Osteocyte (in vitro differentiated cells): ENCODE data around the gene DLK2. TPM values are rescaled to one million over a fixed set of nuclear protein-coding genes. Genes with fewer than 3 reads are reported as not detected.

ENCODE experiments used
- DNase-seq: peaks from one replicate; pipeline ENCODE4 v3.0.0; 2021; ENCODE audit warnings: mixed read lengths; ENCODE audit not compliant: unreplicated experiment; ENCODE audit errors: extremely low spot score
- H3K27ac Mint-ChIP-seq: one replicate; pipeline ENCODE4 v1.8.0; 2021; ENCODE audit warnings: mild to moderate bottlenecking, mixed read lengths; ENCODE audit not compliant: unreplicated experiment
- H3K27me3 Mint-ChIP-seq: one replicate; pipeline ENCODE4 v1.8.0; 2021; ENCODE audit warnings: mixed read lengths; ENCODE audit not compliant: unreplicated experiment
- H3K36me3 Mint-ChIP-seq: one replicate; pipeline ENCODE4 v1.8.0; 2021; ENCODE audit warnings: mixed read lengths; ENCODE audit not compliant: unreplicated experiment
- H3K4me1 Mint-ChIP-seq: one replicate; pipeline ENCODE4 v1.8.0; 2021; ENCODE audit warnings: mixed read lengths; ENCODE audit not compliant: unreplicated experiment
- H3K4me3 Mint-ChIP-seq: one replicate; pipeline ENCODE4 v1.8.0; 2021; ENCODE audit warnings: mild to moderate bottlenecking, moderate library complexity, mixed read lengths; ENCODE audit not compliant: unreplicated experiment
- H3K9me3 Mint-ChIP-seq: one replicate; pipeline ENCODE4 v1.8.0; 2021; ENCODE audit warnings: mixed read lengths; ENCODE audit not compliant: unreplicated experiment
- total RNA-seq: library from RNA; stranded (reverse); gene quantifications from 2 replicates; pipeline ENCODE4 v1.2.1, GENCODE V29; 2021
- TF ChIP-seq, protein P1 (sequence below): fragments of 200-600 bp; sonication (generic); IDR thresholded peaks from 2 replicates; pipeline ENCODE4 v1.5.0; 2021; ENCODE audit warnings: antibody characterized with exemption, mild to moderate bottlenecking, moderate library complexity

The DLK2 gene
- total RNA-seq, 1 donor from 2014 or later, result 0.43 TPM

DNA sequence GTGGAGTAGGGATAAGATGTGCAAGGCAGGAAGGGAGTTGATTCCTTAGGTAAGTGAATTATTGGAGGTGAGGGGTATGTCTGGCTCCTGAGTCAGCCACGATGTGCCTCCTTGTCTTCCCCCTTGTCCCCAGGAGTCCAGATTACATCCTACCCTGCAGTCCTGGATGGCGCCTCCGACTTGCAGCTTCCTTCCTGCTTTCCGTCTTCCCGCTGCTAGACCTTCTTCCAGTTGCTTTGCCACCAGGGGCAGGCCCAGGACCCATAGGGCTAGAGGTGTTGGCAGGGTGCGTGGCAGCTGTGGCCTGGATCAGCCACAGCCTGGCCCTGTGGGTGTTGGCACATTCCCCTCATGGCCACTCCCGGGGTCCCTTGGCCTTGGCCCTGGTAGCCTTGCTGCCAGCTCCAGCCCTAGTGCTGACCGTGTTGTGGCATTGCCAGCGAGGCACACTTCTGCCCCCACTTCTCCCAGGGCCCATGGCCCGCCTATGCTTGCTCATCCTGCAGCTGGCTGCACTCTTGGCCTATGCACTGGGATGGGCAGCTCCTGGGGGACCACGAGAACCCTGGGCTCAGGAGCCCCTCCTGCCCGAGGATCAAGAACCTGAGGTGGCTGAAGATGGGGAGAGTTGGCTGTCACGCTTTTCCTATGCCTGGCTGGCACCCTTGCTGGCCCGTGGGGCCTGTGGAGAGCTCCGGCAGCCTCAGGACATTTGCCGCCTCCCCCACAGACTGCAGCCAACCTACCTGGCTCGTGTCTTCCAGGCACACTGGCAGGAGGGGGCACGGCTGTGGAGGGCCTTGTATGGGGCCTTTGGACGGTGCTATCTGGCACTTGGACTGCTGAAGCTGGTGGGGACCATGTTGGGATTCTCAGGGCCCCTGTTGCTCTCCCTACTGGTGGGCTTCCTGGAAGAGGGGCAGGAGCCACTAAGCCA lies 23.1 kb downstream of the DLK2 start:
- H3K36me3 Mint-ChIP-seq, result peaks cover 5% of the 10 kb centered on the region
- H3K9me3 Mint-ChIP-seq, result no peaks in the 10 kb centered on the region
- no peak overlapping the region for H3K4me3 Mint-ChIP-seq
- peaks cover 31% of the 10 kb centered on the region for H3K4me1 Mint-ChIP-seq
- no peak overlapping the region for H3K27ac Mint-ChIP-seq
- no peak for DNase-seq
- TF ChIP-seq, protein P1, sequence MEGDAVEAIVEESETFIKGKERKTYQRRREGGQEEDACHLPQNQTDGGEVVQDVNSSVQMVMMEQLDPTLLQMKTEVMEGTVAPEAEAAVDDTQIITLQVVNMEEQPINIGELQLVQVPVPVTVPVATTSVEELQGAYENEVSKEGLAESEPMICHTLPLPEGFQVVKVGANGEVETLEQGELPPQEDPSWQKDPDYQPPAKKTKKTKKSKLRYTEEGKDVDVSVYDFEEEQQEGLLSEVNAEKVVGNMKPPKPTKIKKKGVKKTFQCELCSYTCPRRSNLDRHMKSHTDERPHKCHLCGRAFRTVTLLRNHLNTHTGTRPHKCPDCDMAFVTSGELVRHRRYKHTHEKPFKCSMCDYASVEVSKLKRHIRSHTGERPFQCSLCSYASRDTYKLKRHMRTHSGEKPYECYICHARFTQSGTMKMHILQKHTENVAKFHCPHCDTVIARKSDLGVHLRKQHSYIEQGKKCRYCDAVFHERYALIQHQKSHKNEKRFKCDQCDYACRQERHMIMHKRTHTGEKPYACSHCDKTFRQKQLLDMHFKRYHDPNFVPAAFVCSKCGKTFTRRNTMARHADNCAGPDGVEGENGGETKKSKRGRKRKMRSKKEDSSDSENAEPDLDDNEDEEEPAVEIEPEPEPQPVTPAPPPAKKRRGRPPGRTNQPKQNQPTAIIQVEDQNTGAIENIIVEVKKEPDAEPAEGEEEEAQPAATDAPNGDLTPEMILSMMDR, result no peak
- H3K27me3 Mint-ChIP-seq, result no peaks in the 10 kb centered on the region

DNA sequence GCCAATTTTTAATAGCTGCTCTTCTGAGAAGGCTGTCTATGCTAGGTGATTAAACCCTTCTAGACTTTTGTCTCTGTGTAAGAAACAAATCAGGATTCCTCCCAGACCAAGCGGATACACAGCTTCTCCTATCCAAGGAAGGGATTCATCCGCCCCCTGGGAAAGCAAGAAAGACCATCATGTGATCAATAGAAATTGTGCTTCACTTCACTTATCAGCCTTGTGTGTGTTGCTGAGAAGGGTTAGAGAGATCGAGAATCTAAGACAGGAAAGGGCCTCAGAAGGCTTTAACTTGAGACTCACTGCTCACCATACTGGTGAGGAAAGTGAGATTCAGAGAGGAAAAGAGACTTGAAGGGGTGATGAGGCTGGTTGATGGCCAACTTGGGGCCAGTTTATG lies 26.5 kb downstream of the DLK2 start:
- TF ChIP-seq, protein P1, result no peak
- peaks cover 3% of the 10 kb centered on the region for H3K36me3 Mint-ChIP-seq
- peak overlapping the region; percentile 98 for H3K4me3 Mint-ChIP-seq
- no peak for DNase-seq
- peak overlapping the region; percentile 98 for H3K27ac Mint-ChIP-seq
- no peaks in the 10 kb centered on the region for H3K9me3 Mint-ChIP-seq
- no peaks in the 10 kb centered on the region for H3K27me3 Mint-ChIP-seq
- peaks cover 17% of the 10 kb centered on the region for H3K4me1 Mint-ChIP-seq

DNA sequence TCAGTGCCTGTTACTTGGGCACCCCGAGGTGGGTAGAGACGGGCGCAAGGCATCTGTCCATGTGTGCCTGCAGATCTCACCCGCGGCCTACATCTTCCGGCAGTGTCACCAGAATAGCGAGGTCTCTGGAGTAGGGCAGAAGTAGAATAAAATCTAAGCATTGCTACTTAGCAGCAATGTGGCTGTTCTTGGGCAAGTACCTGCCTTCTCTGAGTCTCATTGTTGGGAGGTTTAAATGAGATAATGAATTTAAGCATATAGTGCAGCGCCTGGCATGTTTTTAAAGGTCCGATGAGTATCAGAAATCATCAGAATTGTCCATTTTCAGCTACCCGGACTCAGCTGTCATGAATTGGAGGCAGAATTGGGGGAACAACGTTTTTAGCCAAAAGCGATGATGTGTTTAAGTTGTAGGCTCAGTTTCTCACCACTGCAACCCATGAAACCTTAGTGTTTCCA lies 27.2 kb downstream of the DLK2 start:
- no peak for DNase-seq
- peaks cover 3% of the 10 kb centered on the region for H3K36me3 Mint-ChIP-seq
- H3K4me3 Mint-ChIP-seq, result peak overlapping the region; percentile 98
- H3K4me1 Mint-ChIP-seq, result peaks cover 17% of the 10 kb centered on the region
- no peaks in the 10 kb centered on the region for H3K9me3 Mint-ChIP-seq
- no peaks in the 10 kb centered on the region for H3K27me3 Mint-ChIP-seq
- peak overlapping the region; percentile 98 for H3K27ac Mint-ChIP-seq
- TF ChIP-seq, protein P1, result no peak

DNA sequence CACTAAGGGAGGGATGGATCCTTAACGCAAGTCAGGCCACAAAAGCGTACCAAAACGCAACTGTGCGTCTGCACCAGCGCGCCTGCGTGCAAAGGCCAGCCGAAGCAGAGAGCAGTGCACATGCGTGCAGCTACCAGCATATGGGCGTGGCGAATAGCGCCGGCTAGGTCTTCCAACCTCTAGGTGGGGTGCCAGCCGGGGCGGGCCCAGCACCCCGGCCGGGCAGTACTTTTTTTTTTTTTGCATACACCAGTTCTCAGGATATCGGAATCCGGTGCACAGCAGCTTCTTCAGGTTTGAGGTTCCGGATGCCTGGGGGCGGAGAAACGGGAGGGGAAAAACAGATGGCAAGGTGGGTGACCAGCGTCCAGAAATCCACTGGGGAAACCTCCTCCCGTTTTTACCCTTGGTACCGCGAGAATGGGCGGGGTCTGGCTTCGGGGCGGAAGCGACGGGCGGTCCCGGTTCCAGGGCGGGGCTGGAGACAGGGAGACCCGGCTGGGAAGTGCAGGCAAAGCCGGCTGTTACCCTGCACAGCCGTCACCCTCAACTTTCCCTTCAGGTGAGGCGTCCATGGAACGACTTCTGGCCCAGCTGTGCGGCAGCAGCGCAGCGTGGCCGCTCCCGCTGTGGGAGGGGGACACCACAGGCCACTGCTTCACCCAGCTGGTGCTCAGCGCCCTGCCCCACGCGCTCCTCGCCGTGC lies 27.8 kb downstream of the DLK2 start, which contains the start of gene ABCC10:
Gene ABCC10 (plus strand): TSS at position 136 of the 706 bp plus-strand sequence. CDS start 438 bp downstream, at position 574.
- peaks cover 3% of the 10 kb centered on the region for H3K36me3 Mint-ChIP-seq

More for the DNA sequence above, 27.8 kb downstream of the DLK2 start, which contains the start of gene ABCC10:
- peak within 1 kb of the TSS; percentile 98 for H3K27ac Mint-ChIP-seq
- DNase-seq, result peak; percentile 97
- H3K4me1 Mint-ChIP-seq, result peaks cover 17% of the 10 kb centered on the region
- TF ChIP-seq, protein P1, result peak; percentile 59
- H3K27me3 Mint-ChIP-seq, result peaks cover under 1% of the 10 kb centered on the region
- peak within 1 kb of the TSS; percentile 98 for H3K4me3 Mint-ChIP-seq
- no peaks in the 10 kb centered on the region for H3K9me3 Mint-ChIP-seq
